Measurements from ENCODE around the gene PCMTD2. TPM values are rescaled to one million over a fixed set of nuclear protein-coding genes. Genes with fewer than 3 reads are reported as not detected.

PCMTD2 gene
- total and polyA plus RNA-seq, 2 of the 13 experiments (the other 11 are each of a cell fraction or from before 2014, with no cell fraction given): 47.0 to 76.9 TPM

- TF ChIP-seq FOXK1 (CRISPR knock-in tag; IDR thresholded peaks at IDR 0.05; ENCODE audit: borderline replicate concordance, low read depth): no peak
- TF ChIP-seq SP140L (CRISPR knock-in tag; IDR thresholded peaks at IDR 0.05; ENCODE audit: borderline replicate concordance): no peak
- TF ChIP-seq ELF3 (CRISPR knock-in tag; IDR thresholded peaks at IDR 0.05): no peak
- TF ChIP-seq NRL (CRISPR knock-in tag; IDR thresholded peaks at IDR 0.05; ENCODE audit: borderline replicate concordance): 0 out of 2 replicates have a peak, but pooled peaks have one; percentile 10
- no peak for TF ChIP-seq NFE2L2 (IDR thresholded peaks at IDR 0.05; ENCODE audit: low read length)
- TF ChIP-seq DPF2 (CRISPR knock-in tag; IDR thresholded peaks at IDR 0.05; ENCODE audit: borderline replicate concordance, low read depth): no peak
- no peak for TF ChIP-seq HBP1 (CRISPR knock-in tag; IDR thresholded peaks at IDR 0.05; ENCODE audit: low read depth)
- TF ChIP-seq CENPBD1 (CRISPR knock-in tag; IDR thresholded peaks at IDR 0.05; ENCODE audit: borderline replicate concordance, low read depth): no peak
- no peak for TF ChIP-seq U2AF2 (IDR thresholded peaks at IDR 0.05; ENCODE audit: low read depth, low read length)
- no peak for TF ChIP-seq POLR2G (IDR thresholded peaks at IDR 0.05; ENCODE audit: low read depth, low read length)
- TF ChIP-seq ZNF781 (CRISPR knock-in tag; IDR thresholded peaks at IDR 0.05; ENCODE audit: borderline replicate concordance, not compliant biosample characterization): peak; percentile 4
- TF ChIP-seq FOXM1 (CRISPR knock-in tag; IDR thresholded peaks at IDR 0.05): no peak
- TF ChIP-seq TEAD2 (CRISPR knock-in tag; IDR thresholded peaks at IDR 0.05): 0 out of 2 replicates have a peak, but pooled peaks have one; percentile 14
- TF ChIP-seq ZNF577 (CRISPR knock-in tag; IDR thresholded peaks at IDR 0.05; ENCODE audit: borderline replicate concordance, low read depth): no peak
- TF ChIP-seq BATF2 (CRISPR knock-in tag; IDR thresholded peaks at IDR 0.05): 0 out of 2 replicates have a peak, but pooled peaks have one; percentile 4
- no peak for TF ChIP-seq PPARG (CRISPR knock-in tag; conservative IDR thresholded peaks at IDR 0.05)
- TF ChIP-seq ZNF605 (CRISPR knock-in tag; IDR thresholded peaks at IDR 0.05): no peak
- no peak for TF ChIP-seq SMAD1 (CRISPR knock-in tag; IDR thresholded peaks at IDR 0.05; ENCODE audit: borderline replicate concordance, low read depth)
- no peak for TF ChIP-seq PHB2 (IDR thresholded peaks at IDR 0.05; ENCODE audit: partially characterized antibody)
- no peak for TF ChIP-seq TRIM24 (CRISPR knock-in tag; IDR thresholded peaks at IDR 0.05)
- TF ChIP-seq MAF1 (CRISPR knock-in tag; IDR thresholded peaks at IDR 0.05; ENCODE audit: borderline replicate concordance): peak; percentile 9; the same call in 1 of the 2 replicates
- TF ChIP-seq PHF20 (CRISPR knock-in tag; IDR thresholded peaks at IDR 0.05): no peak
- no peak for TF ChIP-seq HOXD1 (CRISPR knock-in tag; IDR thresholded peaks at IDR 0.05)
- TF ChIP-seq SNAI1 (CRISPR knock-in tag; IDR thresholded peaks at IDR 0.05; ENCODE audit: borderline replicate concordance): no peak
- no peak for TF ChIP-seq HOXA9 (CRISPR knock-in tag; IDR thresholded peaks at IDR 0.05; ENCODE audit: borderline replicate concordance)
Measured at GRCh38 chr20:64254571-64255360, 782 bp upstream of the PCMTD2 start (continued).
